Liver (tissue), 9 donors: ENCODE results near the gene FAM184A. TPM values are rescaled to one million over a fixed set of nuclear protein-coding genes. Genes with fewer than 3 reads are reported as not detected.

Source experiments
- DNase-seq: peaks from one replicate; pipeline ENCODE4 v3.0.0-alpha.2; 2017; ENCODE audit warnings: low spot score
- H3K27ac ChIP-seq, 2 donors: one replicate each; pipeline ENCODE4 v1.7.0; 2013; ENCODE audit warnings: inconsistent platforms in 2 of 2, low read length in 2 of 2, control low read depth in 1 of 2, low read depth in 1 of 2, mild to moderate bottlenecking in 1 of 2
- H3K27me3 ChIP-seq, 4 donors: one replicate each; pipeline versions ENCODE4 v1.6.1 to v1.7.0; 2013; ENCODE audit warnings: low read length in 3 of 4, inconsistent platforms in 1 of 4, mild to moderate bottlenecking in 1 of 4, moderate library complexity in 1 of 4; ENCODE audit not compliant: control insufficient read depth in 4 of 4, insufficient read depth in 4 of 4
- H3K36me3 ChIP-seq, 4 donors: one replicate each; pipeline versions ENCODE4 v1.6.1 to v1.7.0; 2013; ENCODE audit warnings: low read length in 3 of 4, mild to moderate bottlenecking in 3 of 4, low read depth in 1 of 4, moderate library complexity in 1 of 4; ENCODE audit not compliant: control insufficient read depth in 4 of 4, insufficient read depth in 3 of 4
- H3K4me1 ChIP-seq, 4 donors: one replicate each; pipeline versions ENCODE4 v1.6.1 to v1.7.0; 2013; ENCODE audit warnings: low read length in 3 of 4, mild to moderate bottlenecking in 3 of 4, moderate library complexity in 1 of 4; ENCODE audit not compliant: control insufficient read depth in 4 of 4, insufficient read depth in 4 of 4
- H3K4me3 ChIP-seq, 3 donors: one replicate each; pipeline versions ENCODE4 v1.6.1 to v1.7.0; 2013; ENCODE audit warnings: low read length in 3 of 3, control low read depth in 1 of 3, low read depth in 1 of 3, mild to moderate bottlenecking in 1 of 3
- H3K9ac ChIP-seq, 2 donors: one replicate each; pipeline ENCODE4 v1.7.0; 2013; ENCODE audit warnings: low read length in 2 of 2, mild to moderate bottlenecking in 2 of 2, moderate library complexity in 2 of 2, control low read depth in 1 of 2, low read depth in 1 of 2
- H3K9me3 ChIP-seq, 4 donors: one replicate each; pipeline versions ENCODE4 v1.6.1 to v1.7.0; 2013; ENCODE audit warnings: low read length in 3 of 4; ENCODE audit not compliant: control insufficient read depth in 4 of 4
- CTCF ChIP-seq: fragments of 150-350 bp; IDR thresholded peaks from 2 replicates; pipeline ENCODE4 v1.5.1; 2017; ENCODE audit warnings: improper control_type of control experiment, low read depth, low read length; ENCODE audit not compliant: missing input control
- HNF4A ChIP-seq, 2 donors: conservative IDR thresholded peaks; 2 replicates each; pipeline ENCODE4 v1.6.1; 2016; ENCODE audit warnings: antibody characterized with exemption in 2 of 2, mild to moderate bottlenecking in 2 of 2
- HNF4G ChIP-seq: IDR thresholded peaks from 2 replicates; pipeline ENCODE4 v1.6.1; 2016; ENCODE audit warnings: antibody characterized with exemption
- JUND ChIP-seq, 2 donors: IDR thresholded peaks; 2 replicates each; pipeline ENCODE4 v1.6.1; 2016; ENCODE audit warnings: antibody characterized with exemption in 2 of 2
- RAD21 ChIP-seq, 2 donors: IDR thresholded peaks; 2 replicates each; pipeline ENCODE4 v1.6.1; 2016; ENCODE audit warnings: antibody characterized with exemption in 2 of 2, mild to moderate bottlenecking in 2 of 2
- REST ChIP-seq: IDR thresholded peaks from 2 replicates; pipeline ENCODE4 v1.6.1; 2016; ENCODE audit warnings: antibody characterized with exemption, mild to moderate bottlenecking
- TAF1 ChIP-seq: conservative IDR thresholded peaks from 2 replicates; pipeline ENCODE4 v1.6.1; 2016; ENCODE audit warnings: antibody characterized with exemption, mild to moderate bottlenecking
- WGBS: extraction: QIAGEN DNeasy Blood & Tissue Kit; methylation state at CpG from one replicate; pipeline ENCODE4 v1.1.7; 2013; 5-methylcytosine and 5-hydroxymethylcytosine counted together
- polyA plus RNA-seq, 2 donors: library from polyadenylated mRNA; stranded (reverse) in 1 of 2; unstranded in 1 of 2; fragments of 200-250 nt in 1 of 2; fragments of >200 nt in 1 of 2; fragmentation: Nextera tagmentation in 1 of 2; extraction: Ambion mirVana in 1 of 2; gene quantifications; one replicate each; pipeline versions ENCODE4 v1.2.1 to v1.2.3, GENCODE V29; 2013 to 2015
- total RNA-seq, 2 donors: library from RNA; depleted of rRNA; stranded (reverse); fragments of >200 nt; gene quantifications; one replicate each; pipeline ENCODE4 v1.2.3, GENCODE V29; 2014
- donor health status: healthy.
- donor health status: healthy.
- donor health status: healthy.
- donor health status: healthy.
- donor health status: healthy.

The FAM184A gene, protein sequence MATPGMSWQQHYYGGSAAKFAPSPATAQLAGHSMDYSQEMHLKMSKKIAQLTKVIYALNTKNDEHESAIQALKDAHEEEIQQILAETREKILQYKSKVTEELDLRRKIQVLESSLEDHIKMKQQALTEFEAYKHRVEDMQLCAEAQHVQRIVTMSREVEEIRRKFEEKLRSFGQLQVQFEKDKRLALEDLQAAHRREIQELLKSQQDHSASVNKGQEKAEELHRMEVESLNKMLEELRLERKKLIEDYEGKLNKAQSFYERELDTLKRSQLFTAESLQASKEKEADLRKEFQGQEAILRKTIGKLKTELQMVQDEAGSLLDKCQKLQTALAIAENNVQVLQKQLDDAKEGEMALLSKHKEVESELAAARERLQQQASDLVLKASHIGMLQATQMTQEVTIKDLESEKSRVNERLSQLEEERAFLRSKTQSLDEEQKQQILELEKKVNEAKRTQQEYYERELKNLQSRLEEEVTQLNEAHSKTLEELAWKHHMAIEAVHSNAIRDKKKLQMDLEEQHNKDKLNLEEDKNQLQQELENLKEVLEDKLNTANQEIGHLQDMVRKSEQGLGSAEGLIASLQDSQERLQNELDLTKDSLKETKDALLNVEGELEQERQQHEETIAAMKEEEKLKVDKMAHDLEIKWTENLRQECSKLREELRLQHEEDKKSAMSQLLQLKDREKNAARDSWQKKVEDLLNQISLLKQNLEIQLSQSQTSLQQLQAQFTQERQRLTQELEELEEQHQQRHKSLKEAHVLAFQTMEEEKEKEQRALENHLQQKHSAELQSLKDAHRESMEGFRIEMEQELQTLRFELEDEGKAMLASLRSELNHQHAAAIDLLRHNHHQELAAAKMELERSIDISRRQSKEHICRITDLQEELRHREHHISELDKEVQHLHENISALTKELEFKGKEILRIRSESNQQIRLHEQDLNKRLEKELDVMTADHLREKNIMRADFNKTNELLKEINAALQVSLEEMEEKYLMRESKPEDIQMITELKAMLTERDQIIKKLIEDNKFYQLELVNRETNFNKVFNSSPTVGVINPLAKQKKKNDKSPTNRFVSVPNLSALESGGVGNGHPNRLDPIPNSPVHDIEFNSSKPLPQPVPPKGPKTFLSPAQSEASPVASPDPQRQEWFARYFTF
- total RNA-seq (1 to 10 TPM; 1.0 to 7.4 TPM), polyA plus RNA-seq (1 to 10 TPM; 2.5 to 5.6 TPM)

DNA sequence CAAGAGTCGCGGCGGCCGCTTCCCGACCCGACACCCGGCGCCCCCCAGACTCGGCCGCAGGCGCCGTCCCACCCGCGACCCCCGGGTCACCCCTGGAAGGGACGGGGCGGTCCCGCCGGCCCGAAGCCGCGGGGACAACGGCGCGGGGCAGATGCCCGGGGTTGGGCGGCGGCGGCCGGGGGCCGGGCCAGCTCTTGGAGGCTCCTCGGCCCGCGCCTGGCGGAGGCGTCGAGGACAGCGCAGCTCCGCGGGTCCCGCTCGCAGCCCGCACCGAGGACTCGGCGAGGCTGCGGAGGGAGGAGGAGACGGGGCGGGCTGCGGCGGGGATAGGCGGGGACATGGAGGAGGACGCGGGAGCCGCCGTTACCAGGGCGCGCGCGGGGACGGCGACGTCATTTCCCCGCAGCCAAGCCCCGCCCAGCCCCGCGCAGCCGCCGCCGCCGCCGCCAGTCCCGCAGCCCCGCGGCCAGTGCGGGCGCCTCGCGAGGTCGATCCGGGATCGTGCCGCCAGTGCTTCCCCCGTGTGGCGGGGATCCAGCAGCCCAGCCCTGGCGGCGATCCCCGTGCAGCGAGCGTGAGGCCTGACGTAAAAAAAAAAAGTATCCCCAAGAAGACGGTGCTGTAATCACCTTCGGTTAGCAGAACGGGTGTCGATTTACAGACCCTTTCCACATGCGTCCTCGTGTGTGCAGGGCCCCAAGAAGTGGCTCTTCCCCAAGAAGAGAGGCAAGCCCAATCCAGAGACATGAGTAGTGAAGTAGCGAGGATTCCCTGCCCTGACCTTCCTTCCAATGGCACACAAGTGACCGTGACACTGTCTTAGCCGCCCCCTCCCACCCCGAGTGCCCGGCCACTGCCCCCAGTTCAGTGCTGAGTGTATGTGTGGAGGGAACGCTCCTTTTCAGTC is at the start of gene FAM184A:
TSS of gene FAM184A (minus strand) at position 289 of the 907 bp plus-strand sequence. CDS start 365 bp downstream, outside the sequence.
- Histone ChIP-seq H3K27ac (peak within 1 kb of the TSS; percentile 6 to 50), H3K36me3 (no peaks in the 10 kb centered on the region), H3K4me3 (peak within 1 kb of the TSS; percentile 73 to 94 (median 91)), H3K9me3 (peaks cover 0 to 2% (median 0%) of the 10 kb centered on the region in 4 donors), H3K4me1 (peaks cover 0 to 14% (median under 1%) of the 10 kb centered on the region in 4 donors), H3K9ac (peak within 1 kb of the TSS; percentile 17 to 42), H3K27me3 (no peaks in the 10 kb centered on the region)
- TF ChIP-seq JUND (IDR thresholded peaks at IDR 0.05) (no peak), REST (no peak), HNF4G (no peak), RAD21 (IDR thresholded peaks at IDR 0.05) (peak; percentile 6 to 8), TAF1 (no peak), CTCF (peak; percentile 34)
- WGBS: under 1% methylated on average over 103 of the region's 103 CpGs
- DNase-seq: peak; percentile 65

- peaks cover 0 to 4% (median 0%) of the 10 kb centered on the region in 4 donors for H3K4me1 ChIP-seq
Observed at GRCh38 chr6:119127627-119128026, 49.2 kb upstream of the FAM184A start.

More at GRCh38 chr6:119127627-119128026, 49.2 kb upstream of the FAM184A start:
- H3K27me3 ChIP-seq: no peaks in the 10 kb centered on the region
- no peak overlapping the region for H3K4me3 ChIP-seq
- no peaks in the 10 kb centered on the region for H3K36me3 ChIP-seq
- no peak for TF ChIP-seq HNF4A (conservative IDR thresholded peaks at IDR 0.05)
- TF ChIP-seq TAF1: no peak
- H3K9me3 ChIP-seq: no peaks in the 10 kb centered on the region
- H3K9ac ChIP-seq: no peak overlapping the region
- DNase-seq: no peak
- 99% methylated on average over 1 of the region's 1 CpG for WGBS
- H3K27ac ChIP-seq: no peak overlapping the region
